HepG2 (cell line): ENCODE results near the gene DTYMK. TPM values are rescaled to one million over a fixed set of nuclear protein-coding genes. Genes with fewer than 3 reads are reported as not detected.

Experiments used
- BRD4 ChIP-seq: sonication (generic); formaldehyde crosslinking; IDR thresholded peaks from 2 replicates; pipeline ENCODE4 v1.4.0; 2020; ENCODE audit warnings: missing genetic modification reagents
- FLYWCH1 ChIP-seq: sonication (generic); formaldehyde crosslinking; IDR thresholded peaks from 2 replicates; pipeline ENCODE4 v1.8.1; 2023; ENCODE audit warnings: mild to moderate bottlenecking, missing genetic modification reagents
- HCFC1 ChIP-seq: fragments of 150-350 bp; IDR thresholded peaks from 2 replicates; pipeline ENCODE4 v1.6.1; 2014; ENCODE audit warnings: low read depth, low read length
- JUNB ChIP-seq: sonication (generic); formaldehyde crosslinking; IDR thresholded peaks from 2 replicates; pipeline ENCODE4 v1.8.0; 2022; ENCODE audit warnings: missing genetic modification reagents, mild to moderate bottlenecking, borderline replicate concordance
- MEIS2 ChIP-seq: sonication (generic); formaldehyde crosslinking; IDR thresholded peaks from 2 replicates; pipeline ENCODE4 v1.9.0; 2021; ENCODE audit warnings: mild to moderate bottlenecking, missing genetic modification reagents
- MZF1 ChIP-seq: sonication (generic); formaldehyde crosslinking; IDR thresholded peaks from 2 replicates; pipeline ENCODE4 v1.8.1; 2023; ENCODE audit warnings: mild to moderate bottlenecking, missing genetic modification reagents, borderline replicate concordance
- NFYC ChIP-seq: IDR thresholded peaks from 2 replicates; pipeline ENCODE4 v1.6.1; 2016; ENCODE audit warnings: missing genetic modification reagents, missing compliant biosample characterization
- PREB ChIP-seq: sonication (generic); formaldehyde crosslinking; IDR thresholded peaks from 2 replicates; pipeline ENCODE4 v1.4.0; 2020; ENCODE audit warnings: missing genetic modification reagents
- PRMT3 ChIP-seq: sonication (generic); formaldehyde crosslinking; IDR thresholded peaks from 2 replicates; pipeline ENCODE4 v1.8.1; 2022; ENCODE audit warnings: low read depth, mild to moderate bottlenecking, moderate library complexity, missing genetic modification reagents, borderline replicate concordance
- PRPF4 ChIP-seq: fragments of 200-400 bp; formaldehyde crosslinking; IDR thresholded peaks from 2 replicates; pipeline ENCODE4 v1.6.1; 2016; ENCODE audit warnings: low read length, low read depth; ENCODE audit not compliant: poor library complexity, severe bottlenecking
- RFX1 ChIP-seq: fragments of 450-650 bp; IDR thresholded peaks from 2 replicates; pipeline ENCODE4 v1.6.1; 2017
- RXRA ChIP-seq: sonication (generic); formaldehyde crosslinking; IDR thresholded peaks from 2 replicates; pipeline ENCODE4 v1.5.1; 2020; ENCODE audit warnings: missing genetic modification reagents
- SMAD3 ChIP-seq: sonication (generic); formaldehyde crosslinking; IDR thresholded peaks from 2 replicates; pipeline ENCODE4 v1.4.0; 2020; ENCODE audit warnings: missing genetic modification reagents
- YEATS4 ChIP-seq: sonication (generic); formaldehyde crosslinking; IDR thresholded peaks from 2 replicates; pipeline ENCODE4 v1.4.0; 2020; ENCODE audit warnings: missing genetic modification reagents, borderline replicate concordance
- ZBTB25 ChIP-seq: IDR thresholded peaks from 2 replicates; pipeline ENCODE4 v1.6.1; 2018; ENCODE audit warnings: missing genetic modification reagents
- ZNF160 ChIP-seq: sonication (generic); formaldehyde crosslinking; IDR thresholded peaks from 2 replicates; pipeline ENCODE4 v1.8.0; 2022; ENCODE audit warnings: mild to moderate bottlenecking, inconsistent platforms, missing genetic modification reagents
- ZNF615 ChIP-seq: sonication (generic); formaldehyde crosslinking; IDR thresholded peaks from 2 replicates; pipeline ENCODE4 v1.5.0; 2020; ENCODE audit warnings: mild to moderate bottlenecking, missing genetic modification reagents, borderline replicate concordance
- ZNF639 ChIP-seq: conservative IDR thresholded peaks from 2 replicates; pipeline ENCODE4 v1.6.1; 2018; ENCODE audit warnings: missing genetic modification reagents
- ZNF777 ChIP-seq: sonication (generic); formaldehyde crosslinking; IDR thresholded peaks from 2 replicates; pipeline ENCODE4 v1.4.0; 2020; ENCODE audit warnings: missing genetic modification reagents
- polyA plus RNA-seq, 8 experiments: library from polyadenylated mRNA; depleted of rRNA in 3 of 8; stranded (reverse) in 7 of 8; unstranded in 1 of 8; fragments of >200 nt; fragmentation: Illumina TruSeq in 4 of 8; extraction: Trizol in 4 of 8; gene quantifications; 2 replicates each; pipeline versions ENCODE4 v1.2.1 to v1.2.3, GENCODE V29; 2011 to 2016; ENCODE audit warnings: low read depth in 4 of 8, missing spikeins in 1 of 8, mixed read lengths in 1 of 8; ENCODE audit not compliant: insufficient read depth in 1 of 8
- total RNA-seq, 5 experiments: library from RNA; depleted of rRNA; stranded (reverse); fragments of >200 nt; fragmentation: Illumina TruSeq; extraction: Trizol; gene quantifications; 2 replicates each; pipeline ENCODE4 v1.2.3, GENCODE V29; 2016; ENCODE audit warnings: low read depth in 1 of 5

DTYMK gene
- total and polyA plus RNA-seq, 2 of the 13 experiments (the other 11 are each of a cell fraction or from before 2014, with no cell fraction given): 57.5 to 134 TPM

GRCh38 chr2:241659150-241659739 lies 27.4 kb downstream of the DTYMK start (continued):
- TF ChIP-seq ZBTB25 (CRISPR knock-in tag) (no peak), SMAD3 (no peak), HCFC1 (no peak; the same call in 1 of the 2 replicates), ZNF777 (CRISPR knock-in tag) (no peak), YEATS4 (no peak), ZNF160 (no peak), BRD4 (no peak), MEIS2 (CRISPR knock-in tag) (no peak), JUNB (CRISPR knock-in tag) (no peak), FLYWCH1 (CRISPR knock-in tag) (no peak), PRPF4 (peak; percentile 97), RFX1 (no peak), RXRA (CRISPR knock-in tag) (peak; percentile 30; the same call in 1 of the 2 replicates), ZNF639 (CRISPR knock-in tag) (no peak), NFYC (CRISPR knock-in tag) (no peak), MZF1 (CRISPR knock-in tag) (no peak; the same call in 1 of the 2 replicates), PRMT3 (no peak), ZNF615 (no peak), PREB (no peak)
